HG03520 (cell line): ENCODE results near the gene IFNA14.
"Not testable (repeated sequence)": the region's sequence is repeated elsewhere in the genome, so short reads cannot be mapped to it uniquely, and the experiment has no call there.

Source experiments
- ATAC-seq: cut with Tn5 transposase; IDR thresholded peaks from one replicate; pipeline ENCODE4 v1.9.1; 2021; ENCODE audit warnings: mild to moderate bottlenecking, moderate library complexity; ENCODE audit not compliant: unreplicated experiment

The IFNA14 gene

GRCh38 chr9:21217211-21217610 lies 22.6 kb downstream of the IFNA14 start, which contains the start of gene IFNA16:
IFNA16 (minus strand) TSS chr9:21217311; CDS start chr9:21217305, 6 bp downstream.
- not testable (repeated sequence) for ATAC-seq

- ATAC-seq = peak; percentile 67
These were observed 26.1 kb downstream of the IFNA14 start for GRCh38 chr9:21213411-21214326.

- ATAC-seq = not testable (repeated sequence)
These were observed 27.6 kb downstream of the IFNA14 start for GRCh38 chr9:21212160-21212559.

- ATAC-seq = not testable (repeated sequence)
These were observed 29.0 kb downstream of the IFNA14 start for GRCh38 chr9:21210782-21211181.

GRCh38 chr9:21210311-21210710 lies 29.5 kb downstream of the IFNA14 start:
- no peak for ATAC-seq

GRCh38 chr9:21207043-21207442 lies 32.8 kb downstream of the IFNA14 start, which contains the start of gene IFNA10:
IFNA10 (minus strand) TSS chr9:21207143; CDS start chr9:21207097, 46 bp downstream.
- ATAC-seq = not testable (repeated sequence)

- no peak for ATAC-seq
These were observed 34.6 kb downstream of the IFNA14 start for GRCh38 chr9:21205204-21205603.

GRCh38 chr9:21202105-21202504 lies 37.7 kb downstream of the IFNA14 start, which contains the start of gene IFNA7:
IFNA7 (minus strand) TSS chr9:21202205; CDS start chr9:21202165, 40 bp downstream.
- not testable (repeated sequence) for ATAC-seq

- peak; percentile 92 for ATAC-seq
These were observed 44.7 kb downstream of the IFNA14 start for GRCh38 chr9:21194867-21195776.
